Upper lobe of right lung (tissue), 1 donor: ENCODE measurements around the gene RMI1. TPM values are rescaled to one million over a fixed set of nuclear protein-coding genes. Genes with fewer than 3 reads are reported as not detected.

Experiments used
- ATAC-seq: fragments of 200-7000 bp; cut with Tn5 transposase; one replicate; pipeline ENCODE4 v1.9.1; 2020; ENCODE audit warnings: mild to moderate bottlenecking, moderate library complexity
- DNase-seq: peaks from one replicate; pipeline ENCODE4 v3.0.0-alpha.2; 2020
- H3K27ac ChIP-seq: fragments of 200-600 bp; one replicate; pipeline ENCODE4 v1.8.0; 2022
- H3K27me3 ChIP-seq: fragments of 200-600 bp; one replicate; pipeline ENCODE4 v1.8.0; 2022; ENCODE audit warnings: mild to moderate bottlenecking
- H3K36me3 ChIP-seq: fragments of 200-600 bp; one replicate; pipeline ENCODE4 v1.8.0; 2022
- H3K4me1 ChIP-seq: fragments of 200-600 bp; one replicate; pipeline ENCODE4 v1.8.0; 2022
- H3K4me3 ChIP-seq: fragments of 200-600 bp; one replicate; pipeline ENCODE4 v1.8.0; 2022; ENCODE audit warnings: mild to moderate bottlenecking
- H3K9me3 ChIP-seq: fragments of 200-600 bp; one replicate; pipeline ENCODE4 v1.8.0; 2022
- CTCF ChIP-seq: fragments of 200-600 bp; IDR thresholded peaks from one replicate; pipeline ENCODE4 v1.8.0; 2022; ENCODE audit warnings: antibody characterized with exemption
- intact Hi-C: fragments of 100-400 bp; cut with DNase I; formaldehyde crosslinking; loops from one replicate; pipeline ENCODE4 v1.11.0; 2022
- long read RNA-seq: library from polyadenylated mRNA; unstranded; transcript quantifications from one replicate; pipeline ENCODE4 v2.0.0, GENCODE V29; 2021
- total RNA-seq: library from RNA; stranded (reverse); fragmentation: NEBNext Ultra II Directional; extraction: Animal tissue kit (Norgen Biotek cat#: 25700); gene quantifications from one replicate; pipeline ENCODE4 v1.2.1, GENCODE V29; 2021
- donor health status: DM: no; HTN: yes; CAD: no; lungs with severe emphysema.

The RMI1 gene
- 5.4 TPM for total RNA-seq
- long read RNA-seq, transcript RMI1-202 (3 exons, 1,553 nt): major isoform, 5 of 10 reads
- long read RNA-seq, partial matches to known transcripts: 0 of 10 reads
- long read RNA-seq, other reads (novel, unspliced or antisense): 4 of 10 reads

GRCh38 chr9:83980395-83981125, at the start of gene RMI1:
TSS of gene RMI1 (plus strand) at chr9:83980805. CDS start at chr9:84000987, 20,182 bp downstream.
- H3K9me3 ChIP-seq: no peaks in the 10 kb centered on the region
- ATAC-seq (peak; percentile 93), DNase-seq (peak; percentile 100)
- H3K4me1 ChIP-seq: peaks cover 32% of the 10 kb centered on the region
- H3K27ac ChIP-seq: peak within 1 kb of the TSS; percentile 97
- H3K4me3 ChIP-seq: peak within 1 kb of the TSS; percentile 89
- no peak for TF ChIP-seq CTCF
- H3K27me3 ChIP-seq: no peaks in the 10 kb centered on the region
- intact Hi-C loops: no loop called here
- peaks cover 30% of the 10 kb centered on the region for H3K36me3 ChIP-seq

GRCh38 chr9:83930881-83931280, 49.7 kb upstream of the RMI1 start:
- intact Hi-C loops: no loop called here
- H3K4me1 ChIP-seq: peaks cover 12% of the 10 kb centered on the region

GRCh38 chr9:83932011-83932410, 48.6 kb upstream of the RMI1 start:
- H3K36me3 ChIP-seq: no peaks in the 10 kb centered on the region
- ATAC-seq (no peak), DNase-seq (no peak)
- no peaks in the 10 kb centered on the region for H3K27me3 ChIP-seq
- H3K9me3 ChIP-seq: no peaks in the 10 kb centered on the region
- no peak overlapping the region for H3K27ac ChIP-seq
- intact Hi-C loops: no loop called here
- H3K4me3 ChIP-seq: no peak overlapping the region
- TF ChIP-seq CTCF: no peak
- peaks cover 12% of the 10 kb centered on the region for H3K4me1 ChIP-seq

More at GRCh38 chr9:83930881-83931280, 49.7 kb upstream of the RMI1 start:
- ATAC-seq (no peak), DNase-seq (no peak)
- no peaks in the 10 kb centered on the region for H3K36me3 ChIP-seq
- TF ChIP-seq CTCF: no peak
- H3K27ac ChIP-seq: no peak overlapping the region
- H3K4me3 ChIP-seq: no peak overlapping the region
- H3K9me3 ChIP-seq: no peaks in the 10 kb centered on the region
- H3K27me3 ChIP-seq: no peaks in the 10 kb centered on the region

GRCh38 chr9:83932851-83933250, 47.8 kb upstream of the RMI1 start:
- no peak for TF ChIP-seq CTCF

GRCh38 chr9:83933790-83934189, 46.8 kb upstream of the RMI1 start:
- H3K4me1 ChIP-seq: peaks cover 12% of the 10 kb centered on the region
- H3K27ac ChIP-seq: peak overlapping the region; percentile 65
- DNase-seq (peak; percentile 79), ATAC-seq (peak; percentile 80)
- TF ChIP-seq CTCF: no peak
- H3K9me3 ChIP-seq: no peaks in the 10 kb centered on the region
- no peak overlapping the region for H3K4me3 ChIP-seq
- H3K27me3 ChIP-seq: no peaks in the 10 kb centered on the region
- intact Hi-C loops: no loop called here
- H3K36me3 ChIP-seq: peaks cover 3% of the 10 kb centered on the region

More at GRCh38 chr9:83932851-83933250, 47.8 kb upstream of the RMI1 start:
- no peak overlapping the region for H3K4me3 ChIP-seq
- no peak for DNase-seq
- H3K36me3 ChIP-seq: no peaks in the 10 kb centered on the region
- no peak overlapping the region for H3K27ac ChIP-seq
- peaks cover 12% of the 10 kb centered on the region for H3K4me1 ChIP-seq
- no peak for ATAC-seq
- no peaks in the 10 kb centered on the region for H3K27me3 ChIP-seq
- H3K9me3 ChIP-seq: no peaks in the 10 kb centered on the region
- intact Hi-C loops: no loop called here
